GM19463 (cell line): Measurements from ENCODE around the gene SCRN2.

Experiments used
- ATAC-seq: cut with Tn5 transposase; IDR thresholded peaks from one replicate; pipeline ENCODE4 v1.9.1; 2021; ENCODE audit warnings: mild to moderate bottlenecking, moderate library complexity; ENCODE audit not compliant: unreplicated experiment

The SCRN2 gene

GRCh38 chr17:47822785-47823184, 18.3 kb downstream of the SCRN2 start:
- ATAC-seq: no peak

GRCh38 chr17:47821424-47822391, 19.4 kb downstream of the SCRN2 start, which contains the start of gene OSBPL7:
OSBPL7 (minus strand) TSS chr17:47821794; CDS start chr17:47820278, 1,516 bp downstream.
- ATAC-seq: peak; percentile 86

GRCh38 chr17:47821031-47821423, 20.0 kb downstream of the SCRN2 start:
- ATAC-seq: no peak

GRCh38 chr17:47820033-47820789, 20.9 kb downstream of the SCRN2 start:
- ATAC-seq: no peak

GRCh38 chr17:47819475-47819874, 21.6 kb downstream of the SCRN2 start:
- ATAC-seq: no peak

GRCh38 chr17:47818002-47818695, 22.9 kb downstream of the SCRN2 start:
- no peak for ATAC-seq

- ATAC-seq: no peak
These were observed 24.1 kb downstream of the SCRN2 start for GRCh38 chr17:47816947-47817346.

GRCh38 chr17:47816111-47816735, 24.9 kb downstream of the SCRN2 start:
- no peak for ATAC-seq

GRCh38 chr17:47815106-47815918, 25.8 kb downstream of the SCRN2 start:
- no peak for ATAC-seq

GRCh38 chr17:47813512-47814031, 27.5 kb downstream of the SCRN2 start:
- ATAC-seq: no peak

- no peak for ATAC-seq
These were observed 28.0 kb downstream of the SCRN2 start for GRCh38 chr17:47813077-47813476.

GRCh38 chr17:47812146-47812920, 28.7 kb downstream of the SCRN2 start:
- no peak for ATAC-seq

- ATAC-seq: no peak
These were observed 29.4 kb downstream of the SCRN2 start for GRCh38 chr17:47811709-47812108.

GRCh38 chr17:47810901-47811635, 30.0 kb downstream of the SCRN2 start:
- no peak for ATAC-seq

- ATAC-seq: no peak
These were observed 30.8 kb downstream of the SCRN2 start for GRCh38 chr17:47810200-47810821.

GRCh38 chr17:47808830-47809480, 32.1 kb downstream of the SCRN2 start:
- ATAC-seq: no peak
